Esophagus squamous epithelium (tissue), 4 donors: ENCODE measurements around the gene IMPG2.

Experiments
- CTCF ChIP-seq, 6 experiments: fragments of 450-650 bp in 4 of 6; fragments of 200-600 bp in 2 of 6; sonication (generic) in 2 of 6; IDR thresholded peaks; one replicate each; pipeline ENCODE4 v1.5.1; 2016 to 2019; ENCODE audit warnings: antibody characterized with exemption in 6 of 6, mild to moderate bottlenecking in 4 of 6, moderate library complexity in 4 of 6
- POLR2A ChIP-seq, 4 donors: fragments of 450-650 bp; IDR thresholded peaks; one replicate each; pipeline ENCODE4 v1.6.1; 2017; ENCODE audit warnings: antibody characterized with exemption in 4 of 4, mild to moderate bottlenecking in 4 of 4, moderate library complexity in 3 of 4

- TF ChIP-seq CTCF (IDR thresholded peaks at IDR 0.05) (no peak), POLR2A (IDR thresholded peaks at IDR 0.05) (no peak)
Observed at GRCh38 chr3:101300073-101300472, 20.3 kb downstream of the IMPG2 start.
